CD14-positive monocyte (primary cell): ENCODE data around the gene LMX1B. TPM values are rescaled to one million over a fixed set of nuclear protein-coding genes. Genes with fewer than 3 reads are reported as not detected.

ENCODE experiments used
- DNase-seq, 3 donors: peaks; one replicate each; pipeline ENCODE4 v3.0.0-alpha.2; 2011 to 2022
- H2AFZ ChIP-seq: 2 replicates; pipeline ENCODE4 v1.6.0; 2012; ENCODE audit warnings: mild to moderate bottlenecking, low read depth, low read length, inconsistent platforms; ENCODE audit not compliant: insufficient read depth, poor library complexity, severe bottlenecking
- H3K27ac ChIP-seq, 2 donors: 1 replicate in 1 of 2; 2 replicates in 1 of 2; pipeline ENCODE4 v1.5.1; 2012 to 2013; ENCODE audit warnings: low read length in 2 of 2, control low read depth in 1 of 2, inconsistent platforms in 1 of 2, low read depth in 1 of 2, mild to moderate bottlenecking in 1 of 2
- H3K27me3 ChIP-seq, 2 donors: one replicate each; pipeline versions ENCODE4 v1.6.0 to v1.6.1; 2011 to 2013; ENCODE audit warnings: low read length in 2 of 2; ENCODE audit not compliant: control insufficient read depth in 2 of 2, insufficient read depth in 2 of 2
- H3K36me3 ChIP-seq, 2 donors: replicated peaks in 1 of 2; 1 replicate in 1 of 2; 2 replicates in 1 of 2; pipeline versions ENCODE4 v1.5.1 to v1.6.1; 2012 to 2013; ENCODE audit warnings: low read length in 2 of 2, control low read depth in 1 of 2, inconsistent platforms in 1 of 2, mild to moderate bottlenecking in 1 of 2; ENCODE audit not compliant: insufficient read depth in 2 of 2, control insufficient read depth in 1 of 2
- H3K4me1 ChIP-seq, 2 donors: 1 replicate in 1 of 2; 2 replicates in 1 of 2; pipeline versions ENCODE4 v1.5.1 to v1.6.1; 2012 to 2013; ENCODE audit warnings: low read length in 2 of 2, control low read depth in 1 of 2, inconsistent platforms in 1 of 2, mild to moderate bottlenecking in 1 of 2, moderate library complexity in 1 of 2; ENCODE audit not compliant: insufficient read depth in 2 of 2, control insufficient read depth in 1 of 2
- H3K4me2 ChIP-seq: replicated peaks from 2 replicates; pipeline ENCODE3; 2012; ENCODE audit warnings: low read length, moderate library complexity, mild to moderate bottlenecking; ENCODE audit not compliant: poor library complexity, severe bottlenecking; ENCODE audit errors: extremely low read depth
- H3K4me3 ChIP-seq, 3 experiments: fragments of 200-600 bp in 1 of 3; sonication (generic) in 1 of 3; replicated peaks in 1 of 3; 1 replicate in 2 of 3; 2 replicates in 1 of 3; pipeline ENCODE4 v1.5.1; 2011 to 2013; ENCODE audit warnings: low read length in 3 of 3, mild to moderate bottlenecking in 3 of 3, control low read depth in 2 of 3, low read depth in 2 of 3, inconsistent platforms in 1 of 3, moderate library complexity in 1 of 3
- H3K79me2 ChIP-seq: 2 replicates; pipeline ENCODE4 v1.6.0; 2012; ENCODE audit warnings: mild to moderate bottlenecking, control low read depth, inconsistent platforms, low read length, moderate library complexity; ENCODE audit not compliant: insufficient read depth
- H3K9ac ChIP-seq: 2 replicates; pipeline ENCODE4 v1.6.0; 2017; ENCODE audit warnings: low read length, mild to moderate bottlenecking; ENCODE audit not compliant: insufficient read depth, poor library complexity, severe bottlenecking
- H3K9me3 ChIP-seq, 2 donors: replicated peaks in 1 of 2; 1 replicate in 1 of 2; 2 replicates in 1 of 2; pipeline versions ENCODE4 v1.5.1 to v1.6.1; 2012 to 2013; ENCODE audit warnings: low read length in 2 of 2, control low read depth in 1 of 2; ENCODE audit not compliant: control insufficient read depth in 1 of 2, insufficient read depth in 1 of 2
- H4K20me1 ChIP-seq: 2 replicates; pipeline ENCODE4 v1.6.0; 2012; ENCODE audit warnings: mild to moderate bottlenecking, low read length, control low read depth, moderate library complexity; ENCODE audit not compliant: insufficient read depth
- H3K27ac Mint-ChIP-seq, 7 donors: one replicate each; pipeline ENCODE4 v1.8.0; 2020; ENCODE audit warnings: mild to moderate bottlenecking in 7 of 7, mixed read lengths in 7 of 7, moderate library complexity in 6 of 7, inconsistent platforms in 2 of 7
- H3K27me3 Mint-ChIP-seq, 3 donors: one replicate each; pipeline ENCODE4 v1.8.0; 2021 to 2022; ENCODE audit warnings: low read depth in 3 of 3, mild to moderate bottlenecking in 3 of 3, mixed read lengths in 3 of 3, moderate library complexity in 3 of 3, inconsistent platforms in 1 of 3
- H3K36me3 Mint-ChIP-seq, 2 donors: one replicate each; pipeline ENCODE4 v1.8.0; 2020; ENCODE audit warnings: mixed read lengths in 2 of 2, inconsistent platforms in 1 of 2, mild to moderate bottlenecking in 1 of 2
- H3K4me1 Mint-ChIP-seq: one replicate; pipeline ENCODE4 v1.8.0; 2020; ENCODE audit warnings: mild to moderate bottlenecking, mixed read lengths
- H3K4me3 Mint-ChIP-seq, 2 donors: one replicate each; pipeline ENCODE4 v1.8.0; 2020; ENCODE audit warnings: mild to moderate bottlenecking in 2 of 2, mixed read lengths in 2 of 2, moderate library complexity in 1 of 2
- H3K9me3 Mint-ChIP-seq, 7 donors: one replicate each; pipeline ENCODE4 v1.8.0; 2020 to 2022; ENCODE audit warnings: mixed read lengths in 7 of 7, mild to moderate bottlenecking in 6 of 7, moderate library complexity in 6 of 7, inconsistent platforms in 2 of 7
- CTCF ChIP-seq: fragments of 200-600 bp; IDR thresholded peaks from one replicate; pipeline ENCODE4 v1.8.0; 2022; ENCODE audit warnings: antibody characterized with exemption, mild to moderate bottlenecking
- WGBS: methylation state at CpG from one replicate; pipeline ENCODE4 v1.1.5; 2013; ENCODE audit warnings: missing lambda C conversion rate; ENCODE audit not compliant: insufficient coverage; 5-methylcytosine and 5-hydroxymethylcytosine counted together
- intact Hi-C, 2 donors: fragments of 100-400 bp; cut with micrococcal nuclease; formaldehyde crosslinking; loops; one replicate each; pipeline versions ENCODE4 v1.15.0 to v1.15.1; 2023
- polyA plus RNA-seq, 3 donors: library from polyadenylated mRNA; depleted of rRNA in 1 of 3; unstranded in 2 of 3; stranded (reverse) in 1 of 3; fragments of 300-500 nt in 2 of 3; fragments of >200 nt in 1 of 3; fragmentation: Illumina TruSeq in 2 of 3; gene quantifications; 1 replicate in 2 of 3; 2 replicates in 1 of 3; pipeline ENCODE4 v1.2.3, GENCODE V29; 2012 to 2021

LMX1B gene
- polyA plus RNA-seq, 3 donors, result not detected

- DNase-seq, result peak in 1 of 3 donors; percentile 1
Measured at GRCh38 chr9:126708178-126708577, 94.5 kb downstream of the LMX1B start.

DNA sequence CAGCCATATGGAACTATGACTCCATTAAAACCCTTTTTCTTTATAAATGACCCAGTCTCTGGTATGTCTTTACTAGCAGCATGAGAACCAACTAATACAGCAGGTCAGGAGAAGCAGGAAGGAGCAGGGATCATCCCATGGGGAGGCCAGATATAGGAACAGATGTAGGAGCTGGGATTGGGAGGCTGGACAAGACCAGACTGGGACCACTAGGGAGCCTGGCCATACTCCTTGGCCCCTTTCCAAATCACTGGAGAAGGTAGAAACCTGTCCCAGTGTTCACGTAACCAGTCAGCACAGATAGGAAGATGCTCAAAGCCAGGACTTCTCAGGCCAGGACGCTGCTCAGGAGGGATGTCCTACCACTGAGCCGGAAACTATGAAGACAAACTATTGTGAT lies 95.5 kb downstream of the LMX1B start:
- no peak overlapping the region for H3K27ac Mint-ChIP-seq
- WGBS, result 100% methylated on average over 1 of the region's 3 CpGs
- Histone ChIP-seq H3K4me3 (no peak overlapping the region), H3K27ac (no peak overlapping the region), H3K27me3 (peaks cover 0 to 12% of the 10 kb centered on the region in 2 donors), H3K9me3 (no peaks in the 10 kb centered on the region), H3K4me1 (peaks cover 12 to 21% of the 10 kb centered on the region in 2 donors), H3K79me2 (no peaks in the 10 kb centered on the region), H4K20me1 (no peaks in the 10 kb centered on the region), H3K4me2 (no peak overlapping the region), H3K36me3 (no peaks in the 10 kb centered on the region), H2AFZ (no peak overlapping the region), H3K9ac (no peak overlapping the region)
- intact Hi-C loops, result loop anchor here in 1 of 2 donors (5.0 kb wide), 1 partner anchor 33 kb away; no protein-coding TSS in a partner anchor
- peaks cover 0 to 2% (median 0%) of the 10 kb centered on the region in 7 donors for H3K9me3 Mint-ChIP-seq
- no peaks in the 10 kb centered on the region for H3K36me3 Mint-ChIP-seq
- DNase-seq, result no peak
- no peak for TF ChIP-seq CTCF
- H3K4me3 Mint-ChIP-seq, result no peak overlapping the region
- peaks cover 12 to 26% (median 16%) of the 10 kb centered on the region in 3 donors for H3K27me3 Mint-ChIP-seq
- H3K4me1 Mint-ChIP-seq, result peaks cover 19% of the 10 kb centered on the region

More at GRCh38 chr9:126708178-126708577, 94.5 kb downstream of the LMX1B start:
- TF ChIP-seq CTCF, result no peak
- no peaks in the 10 kb centered on the region for H3K79me2 ChIP-seq
- H3K4me2 ChIP-seq, result no peak overlapping the region
- peaks cover 0 to 15% of the 10 kb centered on the region in 2 donors for H3K27me3 ChIP-seq
- peaks cover 0 to 2% (median 0%) of the 10 kb centered on the region in 7 donors for H3K9me3 Mint-ChIP-seq
- no peaks in the 10 kb centered on the region for H3K9me3 ChIP-seq
- WGBS, result 100% methylated on average over 3 of the region's 4 CpGs
- no peaks in the 10 kb centered on the region for H3K36me3 ChIP-seq
- peaks cover 16 to 36% (median 22%) of the 10 kb centered on the region in 3 donors for H3K27me3 Mint-ChIP-seq
- no peaks in the 10 kb centered on the region for H4K20me1 ChIP-seq
- H3K9ac ChIP-seq, result no peak overlapping the region
- no peak overlapping the region for H3K4me3 ChIP-seq
- H3K27ac ChIP-seq, result no peak overlapping the region
- H2AFZ ChIP-seq, result peak overlapping the region; percentile 7
- intact Hi-C loops, result loop anchor here in 1 of 2 donors (5.0 kb wide), 1 partner anchor 34 kb away; no protein-coding TSS in a partner anchor
- H3K27ac Mint-ChIP-seq, result peak overlapping the region in 1 of 7 donors; percentile 4
- H3K4me3 Mint-ChIP-seq, result no peak overlapping the region
- no peaks in the 10 kb centered on the region for H3K36me3 Mint-ChIP-seq
- peaks cover 19% of the 10 kb centered on the region for H3K4me1 Mint-ChIP-seq
- H3K4me1 ChIP-seq, result peaks cover 12 to 21% of the 10 kb centered on the region in 2 donors
